Gastroesophageal sphincter (tissue), 3 donors: ENCODE data around the gene ESR2.

Experiments used
- POLR2AphosphoS5 ChIP-seq: sonication (generic); formaldehyde crosslinking; IDR thresholded peaks from one replicate; pipeline ENCODE4 v1.6.1; 2017; ENCODE audit warnings: antibody characterized with exemption
- TF ChIP-seq, protein P1 (sequence below), 4 experiments: fragments of 200-600 bp in 2 of 4; fragments of 450-650 bp in 2 of 4; sonication (generic) in 1 of 4; IDR thresholded peaks; one replicate each; pipeline ENCODE4 v1.5.1; 2017 to 2019; ENCODE audit warnings: antibody characterized with exemption in 4 of 4, mild to moderate bottlenecking in 2 of 4, moderate library complexity in 2 of 4

DNA sequence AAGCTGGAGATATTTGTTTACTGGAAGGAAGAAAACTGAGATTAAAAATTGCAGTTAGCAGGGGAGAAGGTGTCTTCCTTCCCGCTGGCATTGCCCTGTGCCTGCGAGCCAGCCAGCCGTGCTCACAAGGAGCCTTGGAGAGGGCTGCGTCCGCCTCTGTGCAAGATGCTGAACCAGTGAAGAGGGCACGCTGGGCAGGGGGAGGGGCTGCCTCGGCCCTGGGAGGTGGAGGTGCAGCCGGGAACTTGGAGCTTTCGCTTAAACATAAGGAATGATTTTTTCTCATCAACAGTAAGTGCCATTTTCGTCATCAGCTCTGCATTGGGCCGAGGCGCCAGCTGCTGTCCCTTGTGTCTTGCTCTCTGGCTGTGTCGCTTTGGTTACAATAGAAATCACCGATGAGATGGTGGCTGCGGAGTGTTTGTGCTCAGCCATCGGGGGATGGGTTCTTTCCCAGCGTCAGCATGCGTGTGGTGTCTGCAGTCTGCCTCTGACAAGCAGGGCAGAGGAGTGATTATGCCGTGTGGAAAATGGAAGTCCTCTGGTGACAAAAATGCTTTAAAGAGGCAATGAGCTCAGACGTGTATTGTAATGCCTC lies 97.3 kb downstream of the ESR2 start:
- TF ChIP-seq, protein P1, sequence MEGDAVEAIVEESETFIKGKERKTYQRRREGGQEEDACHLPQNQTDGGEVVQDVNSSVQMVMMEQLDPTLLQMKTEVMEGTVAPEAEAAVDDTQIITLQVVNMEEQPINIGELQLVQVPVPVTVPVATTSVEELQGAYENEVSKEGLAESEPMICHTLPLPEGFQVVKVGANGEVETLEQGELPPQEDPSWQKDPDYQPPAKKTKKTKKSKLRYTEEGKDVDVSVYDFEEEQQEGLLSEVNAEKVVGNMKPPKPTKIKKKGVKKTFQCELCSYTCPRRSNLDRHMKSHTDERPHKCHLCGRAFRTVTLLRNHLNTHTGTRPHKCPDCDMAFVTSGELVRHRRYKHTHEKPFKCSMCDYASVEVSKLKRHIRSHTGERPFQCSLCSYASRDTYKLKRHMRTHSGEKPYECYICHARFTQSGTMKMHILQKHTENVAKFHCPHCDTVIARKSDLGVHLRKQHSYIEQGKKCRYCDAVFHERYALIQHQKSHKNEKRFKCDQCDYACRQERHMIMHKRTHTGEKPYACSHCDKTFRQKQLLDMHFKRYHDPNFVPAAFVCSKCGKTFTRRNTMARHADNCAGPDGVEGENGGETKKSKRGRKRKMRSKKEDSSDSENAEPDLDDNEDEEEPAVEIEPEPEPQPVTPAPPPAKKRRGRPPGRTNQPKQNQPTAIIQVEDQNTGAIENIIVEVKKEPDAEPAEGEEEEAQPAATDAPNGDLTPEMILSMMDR (IDR thresholded peaks at IDR 0.05): no peak
- no peak for TF ChIP-seq POLR2AphosphoS5
